Liver (tissue), 9 donors: ENCODE results near the gene KLHDC10. TPM values are rescaled to one million over a fixed set of nuclear protein-coding genes. Genes with fewer than 3 reads are reported as not detected.

Experiments
- DNase-seq: peaks from one replicate; pipeline ENCODE4 v3.0.0-alpha.2; 2017; ENCODE audit warnings: low spot score
- H3K27ac ChIP-seq, 2 donors: one replicate each; pipeline ENCODE4 v1.7.0; 2013; ENCODE audit warnings: inconsistent platforms in 2 of 2, low read length in 2 of 2, control low read depth in 1 of 2, low read depth in 1 of 2, mild to moderate bottlenecking in 1 of 2
- H3K27me3 ChIP-seq, 4 donors: one replicate each; pipeline versions ENCODE4 v1.6.1 to v1.7.0; 2013; ENCODE audit warnings: low read length in 3 of 4, inconsistent platforms in 1 of 4, mild to moderate bottlenecking in 1 of 4, moderate library complexity in 1 of 4; ENCODE audit not compliant: control insufficient read depth in 4 of 4, insufficient read depth in 4 of 4
- H3K36me3 ChIP-seq, 4 donors: one replicate each; pipeline versions ENCODE4 v1.6.1 to v1.7.0; 2013; ENCODE audit warnings: low read length in 3 of 4, mild to moderate bottlenecking in 3 of 4, low read depth in 1 of 4, moderate library complexity in 1 of 4; ENCODE audit not compliant: control insufficient read depth in 4 of 4, insufficient read depth in 3 of 4
- H3K4me1 ChIP-seq, 4 donors: one replicate each; pipeline versions ENCODE4 v1.6.1 to v1.7.0; 2013; ENCODE audit warnings: low read length in 3 of 4, mild to moderate bottlenecking in 3 of 4, moderate library complexity in 1 of 4; ENCODE audit not compliant: control insufficient read depth in 4 of 4, insufficient read depth in 4 of 4
- H3K4me3 ChIP-seq, 3 donors: one replicate each; pipeline versions ENCODE4 v1.6.1 to v1.7.0; 2013; ENCODE audit warnings: low read length in 3 of 3, control low read depth in 1 of 3, low read depth in 1 of 3, mild to moderate bottlenecking in 1 of 3
- H3K9ac ChIP-seq, 2 donors: one replicate each; pipeline ENCODE4 v1.7.0; 2013; ENCODE audit warnings: low read length in 2 of 2, mild to moderate bottlenecking in 2 of 2, moderate library complexity in 2 of 2, control low read depth in 1 of 2, low read depth in 1 of 2
- H3K9me3 ChIP-seq, 4 donors: one replicate each; pipeline versions ENCODE4 v1.6.1 to v1.7.0; 2013; ENCODE audit warnings: low read length in 3 of 4; ENCODE audit not compliant: control insufficient read depth in 4 of 4
- CTCF ChIP-seq: fragments of 150-350 bp; IDR thresholded peaks from 2 replicates; pipeline ENCODE4 v1.5.1; 2017; ENCODE audit warnings: improper control_type of control experiment, low read depth, low read length; ENCODE audit not compliant: missing input control
- GABPA ChIP-seq, 2 donors: IDR thresholded peaks in 1 of 2; conservative IDR thresholded peaks in 1 of 2; 2 replicates each; pipeline ENCODE4 v1.6.1; 2016; ENCODE audit warnings: antibody characterized with exemption in 2 of 2, mild to moderate bottlenecking in 1 of 2, moderate library complexity in 1 of 2
- HNF4A ChIP-seq, 2 donors: conservative IDR thresholded peaks; 2 replicates each; pipeline ENCODE4 v1.6.1; 2016; ENCODE audit warnings: antibody characterized with exemption in 2 of 2, mild to moderate bottlenecking in 2 of 2
- HNF4G ChIP-seq: IDR thresholded peaks from 2 replicates; pipeline ENCODE4 v1.6.1; 2016; ENCODE audit warnings: antibody characterized with exemption
- NR2F2 ChIP-seq: IDR thresholded peaks from 2 replicates; pipeline ENCODE4 v1.6.1; 2016; ENCODE audit warnings: antibody characterized with exemption
- REST ChIP-seq: IDR thresholded peaks from 2 replicates; pipeline ENCODE4 v1.6.1; 2016; ENCODE audit warnings: antibody characterized with exemption, mild to moderate bottlenecking
- RXRA ChIP-seq, 2 donors: IDR thresholded peaks; 2 replicates each; pipeline ENCODE4 v1.6.1; 2017 to 2018; ENCODE audit warnings: antibody characterized with exemption in 2 of 2, mild to moderate bottlenecking in 1 of 2
- SP1 ChIP-seq: IDR thresholded peaks from 2 replicates; pipeline ENCODE4 v1.6.1; 2018; ENCODE audit warnings: antibody characterized with exemption, mild to moderate bottlenecking
- TAF1 ChIP-seq: conservative IDR thresholded peaks from 2 replicates; pipeline ENCODE4 v1.6.1; 2016; ENCODE audit warnings: antibody characterized with exemption, mild to moderate bottlenecking
- WGBS: extraction: QIAGEN DNeasy Blood & Tissue Kit; methylation state at CpG from one replicate; pipeline ENCODE4 v1.1.7; 2013; 5-methylcytosine and 5-hydroxymethylcytosine counted together
- polyA plus RNA-seq, 2 donors: library from polyadenylated mRNA; stranded (reverse) in 1 of 2; unstranded in 1 of 2; fragments of 200-250 nt in 1 of 2; fragments of >200 nt in 1 of 2; fragmentation: Nextera tagmentation in 1 of 2; extraction: Ambion mirVana in 1 of 2; gene quantifications; one replicate each; pipeline versions ENCODE4 v1.2.1 to v1.2.3, GENCODE V29; 2013 to 2015
- total RNA-seq, 2 donors: library from RNA; depleted of rRNA; stranded (reverse); fragments of >200 nt; gene quantifications; one replicate each; pipeline ENCODE4 v1.2.3, GENCODE V29; 2014
- TF ChIP-seq, protein P1 (sequence below): IDR thresholded peaks from 2 replicates; pipeline ENCODE4 v1.6.1; 2016; ENCODE audit warnings: antibody characterized with exemption
- donor health status: healthy.
- donor health status: healthy.
- donor health status: healthy.
- donor health status: healthy.
- donor health status: healthy.

KLHDC10 gene
- total and polyA plus RNA-seq, 4 donors: 10.8 to 31.2 (median 17.4) TPM

DNA sequence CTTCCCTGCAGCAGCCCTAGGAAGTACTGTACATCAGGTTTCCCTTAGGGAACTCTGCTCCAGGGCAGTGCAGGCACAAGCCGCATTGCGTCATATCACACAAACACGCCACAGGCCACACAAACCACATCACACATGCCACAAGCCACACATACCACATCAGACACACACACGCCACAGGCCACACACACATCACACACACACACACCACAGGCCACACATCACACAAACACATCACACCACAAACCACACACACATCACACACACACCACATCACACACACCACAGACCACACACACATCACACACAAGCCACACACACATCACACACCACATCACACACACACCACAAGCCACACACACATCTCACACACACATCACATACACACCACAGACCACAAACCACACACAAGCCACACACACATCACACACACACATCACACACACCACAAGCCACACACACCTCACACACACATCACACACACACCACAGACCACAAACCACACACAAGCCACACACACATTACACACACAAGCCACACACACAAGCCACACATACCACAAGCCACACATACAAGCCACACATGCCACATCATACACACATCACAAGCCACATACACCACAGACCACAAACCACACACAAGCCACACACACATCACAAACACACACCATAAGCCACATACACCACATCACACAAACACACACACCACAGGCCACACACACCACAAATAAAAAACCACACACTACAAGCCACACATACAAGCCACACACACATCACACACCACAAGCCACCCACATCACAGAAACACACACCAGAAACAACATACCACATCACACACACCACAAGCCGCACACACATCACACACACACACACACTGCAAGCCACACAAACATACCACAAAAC is 81.5 kb downstream of the KLHDC10 start (continued):
- TF ChIP-seq, protein P1, sequence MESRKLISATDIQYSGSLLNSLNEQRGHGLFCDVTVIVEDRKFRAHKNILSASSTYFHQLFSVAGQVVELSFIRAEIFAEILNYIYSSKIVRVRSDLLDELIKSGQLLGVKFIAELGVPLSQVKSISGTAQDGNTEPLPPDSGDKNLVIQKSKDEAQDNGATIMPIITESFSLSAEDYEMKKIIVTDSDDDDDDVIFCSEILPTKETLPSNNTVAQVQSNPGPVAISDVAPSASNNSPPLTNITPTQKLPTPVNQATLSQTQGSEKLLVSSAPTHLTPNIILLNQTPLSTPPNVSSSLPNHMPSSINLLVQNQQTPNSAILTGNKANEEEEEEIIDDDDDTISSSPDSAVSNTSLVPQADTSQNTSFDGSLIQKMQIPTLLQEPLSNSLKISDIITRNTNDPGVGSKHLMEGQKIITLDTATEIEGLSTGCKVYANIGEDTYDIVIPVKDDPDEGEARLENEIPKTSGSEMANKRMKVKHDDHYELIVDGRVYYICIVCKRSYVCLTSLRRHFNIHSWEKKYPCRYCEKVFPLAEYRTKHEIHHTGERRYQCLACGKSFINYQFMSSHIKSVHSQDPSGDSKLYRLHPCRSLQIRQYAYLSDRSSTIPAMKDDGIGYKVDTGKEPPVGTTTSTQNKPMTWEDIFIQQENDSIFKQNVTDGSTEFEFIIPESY: no peak
- no peak for TF ChIP-seq RXRA (IDR thresholded peaks at IDR 0.05)
- no peak for TF ChIP-seq SP1
- TF ChIP-seq TAF1: no peak

DNA sequence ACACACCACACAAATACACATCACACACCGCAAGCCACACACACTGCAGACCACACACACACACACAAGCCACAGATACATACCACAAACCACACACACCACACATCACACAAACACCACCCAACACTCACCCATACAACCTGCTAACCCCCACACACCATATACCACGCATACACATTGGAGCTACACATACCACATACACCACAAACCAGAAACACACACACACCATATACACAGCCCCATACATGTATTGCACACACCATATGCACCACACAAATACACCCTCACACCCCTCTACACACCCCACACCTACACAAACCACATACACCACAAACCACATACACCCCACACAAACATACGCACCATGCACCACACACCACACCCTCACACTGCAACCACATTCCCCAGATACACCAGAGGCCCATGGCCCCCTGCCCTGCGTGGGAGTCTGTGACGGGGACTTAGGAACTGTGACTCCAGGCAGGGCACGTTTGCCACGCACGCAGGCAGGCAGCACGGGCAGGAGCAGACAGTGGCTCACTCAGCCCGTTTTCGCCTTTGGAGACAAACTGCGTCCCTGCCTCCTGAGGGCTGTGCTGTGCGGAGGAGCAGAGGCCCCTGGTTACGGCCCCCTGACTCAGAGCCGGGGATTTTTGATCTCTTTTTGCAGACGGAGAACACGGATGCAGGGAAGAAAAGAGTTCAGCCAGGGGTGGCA is 82.3 kb downstream of the KLHDC10 start:
- DNase-seq: no peak
- Histone ChIP-seq H3K27ac (no peak overlapping the region), H3K4me1 (no peaks in the 10 kb centered on the region), H3K36me3 (no peaks in the 10 kb centered on the region), H3K27me3 (no peaks in the 10 kb centered on the region), H3K9ac (no peak overlapping the region), H3K9me3 (peaks cover 0 to 3% (median 1%) of the 10 kb centered on the region in 4 donors), H3K4me3 (no peak overlapping the region)
- TF ChIP-seq CTCF: no peak
- TF ChIP-seq HNF4A (conservative IDR thresholded peaks at IDR 0.05): no peak
- TF ChIP-seq REST: no peak
- no peak for TF ChIP-seq RXRA (IDR thresholded peaks at IDR 0.05)
- TF ChIP-seq HNF4G: no peak
- TF ChIP-seq GABPA (IDR thresholded peaks at IDR 0.05 in 1 of 2, conservative IDR thresholded peaks at IDR 0.05 in 1 of 2): no peak
- no peak for TF ChIP-seq NR2F2
- 91% methylated on average over 17 of the region's 17 CpGs for WGBS
